Heart left ventricle (tissue), 13 donors: Measurements from ENCODE around the gene MSI2.

Experiments used
- CTCF ChIP-seq, 12 donors: fragments of 200-600 bp; sonication (generic) in 4 of 12; IDR thresholded peaks; one replicate each; pipeline versions ENCODE4 v1.5.0 to v1.8.0; 2018 to 2022; ENCODE audit warnings: antibody characterized with exemption in 12 of 12, mild to moderate bottlenecking in 5 of 12
- POLR2A ChIP-seq, 2 donors: fragments of 450-650 bp; IDR thresholded peaks; one replicate each; pipeline ENCODE4 v1.6.1; 2017; ENCODE audit warnings: antibody characterized with exemption in 2 of 2, mild to moderate bottlenecking in 2 of 2, moderate library complexity in 2 of 2
- donor health status: ischemic (EF 13 %, LVEDD 7.1; RV severe dilation, severe dysfunction).
- donor health status: DM: no; HTN: yes; CAD: no.
- donor health status: DM: no; HTN: no; CAD: no.
- donor health status: ischemic (EF 25% LVEDD 6.9; RV normal size, moderate dysfunction).
- donor health status: ischemic (EF 25% LVEDD 5.7; RV mildly dilated, moderate dysfunction).
- donor health status: ischemic (EF 35%, LVEDD 5.7; RV mildly dilated, moderate dysfunction).
- donor health status: nonischemic (EF 11% LVEDD 7.7; RV severe dilation, severe dysfunction).
- donor health status: DM: yes; HTN: yes; CAD: no.
- donor health status: PGD.
- donor health status: ischemic (EF 29% LVEDD 5.4; RV normal size, mild dysfunction).
- donor health status: nonischemic (EF 23%, LVEDD 6.1; RV moderate dilation, normal function).

GRCh38 chr17:57257195-57257894 lies 1.0 kb downstream of the MSI2 start:
- TF ChIP-seq POLR2A (IDR thresholded peaks at IDR 0.05) = no peak
- no peak for TF ChIP-seq CTCF (IDR thresholded peaks at IDR 0.05)
